Neural cell (in vitro differentiated cells): Measurements from ENCODE around the gene FAM227A. TPM values are rescaled to one million over a fixed set of nuclear protein-coding genes. Genes with fewer than 3 reads are reported as not detected.

Source experiments
- H2AFZ ChIP-seq: fragments of 200-600, 300-800 bp; sonication (generic), shearing (Covaris generic); 2 replicates; pipeline ENCODE4 v1.6.0; 2014; ENCODE audit warnings: low read depth, mild to moderate bottlenecking, antibody characterized with exemption, low read length, moderate library complexity
- H3F3A ChIP-seq: fragments of 200-600 bp; shearing (Covaris generic); 2 replicates; pipeline ENCODE4 v1.6.1; 2016; ENCODE audit warnings: mild to moderate bottlenecking, moderate library complexity, mixed read lengths, antibody characterized with exemption, low read length; ENCODE audit not compliant: insufficient read depth, poor library complexity, severe bottlenecking
- H3K27ac ChIP-seq: fragments of 200-600, 300-800 bp; sonication (generic), shearing (Covaris generic); 2 replicates; pipeline ENCODE4 v1.5.1; 2014; ENCODE audit warnings: mild to moderate bottlenecking, low read length, moderate library complexity
- H3K27me3 ChIP-seq: fragments of 300-800, 200-600 bp; sonication (generic), shearing (Covaris generic); 2 replicates; pipeline ENCODE4 v1.6.0; 2014; ENCODE audit warnings: mild to moderate bottlenecking, low read depth, low read length, moderate library complexity; ENCODE audit not compliant: insufficient read depth
- H3K36me3 ChIP-seq: fragments of 300-800, 200-600 bp; sonication (generic), shearing (Covaris generic); 2 replicates; pipeline ENCODE4 v1.5.1; 2014; ENCODE audit warnings: mild to moderate bottlenecking, antibody characterized with exemption, low read length, moderate library complexity; ENCODE audit not compliant: insufficient read depth
- H3K4me2 ChIP-seq: fragments of 300-800, 200-600 bp; sonication (generic), shearing (Covaris generic); 2 replicates; pipeline ENCODE4 v1.6.0; 2014; ENCODE audit warnings: mild to moderate bottlenecking, low read length
- H3K4me3 ChIP-seq: fragments of 300-800, 200-600 bp; sonication (generic), shearing (Covaris generic); 2 replicates; pipeline ENCODE4 v1.5.1; 2014; ENCODE audit warnings: mild to moderate bottlenecking, low read length, moderate library complexity
- H3K79me2 ChIP-seq: fragments of 200-600 bp; shearing (Covaris generic); replicated peaks from 2 replicates; pipeline ENCODE4 v1.6.0; 2014; ENCODE audit warnings: mild to moderate bottlenecking, low read length, moderate library complexity; ENCODE audit not compliant: insufficient read depth
- H3K9ac ChIP-seq: fragments of 300-800, 200-600 bp; sonication (generic), shearing (Covaris generic); 2 replicates; pipeline ENCODE4 v1.6.1; 2016; ENCODE audit warnings: mild to moderate bottlenecking, low read length, mixed read lengths
- H3K9me2 ChIP-seq: fragments of 200-600 bp; shearing (Covaris generic); 2 replicates; pipeline ENCODE4 v1.6.1; 2016; ENCODE audit warnings: mild to moderate bottlenecking, low read length, mixed read lengths; ENCODE audit not compliant: insufficient read depth
- H3K9me3 ChIP-seq: fragments of 200-600, 300-800 bp; sonication (generic), shearing (Covaris generic); 2 replicates; pipeline ENCODE4 v1.6.1; 2016; ENCODE audit warnings: mild to moderate bottlenecking, mixed run types, low read length, moderate library complexity, mixed read lengths
- H4K20me1 ChIP-seq: fragments of 200-600 bp; shearing (Covaris generic); 2 replicates; pipeline ENCODE4 v1.6.1; 2016; ENCODE audit warnings: mild to moderate bottlenecking, mixed run types; ENCODE audit not compliant: insufficient read depth
- EP300 ChIP-seq: fragments of 450-650 bp; conservative IDR thresholded peaks from 2 replicates; pipeline ENCODE4 v1.6.1; 2014; ENCODE audit warnings: antibody characterized with exemption, mild to moderate bottlenecking, moderate library complexity; ENCODE audit not compliant: poor library complexity, severe bottlenecking
- EZH2 ChIP-seq: fragments of 200-600, 300-800 bp; shearing (Covaris generic), sonication (generic); IDR thresholded peaks from 2 replicates; pipeline ENCODE4 v1.6.1; 2014; ENCODE audit warnings: antibody characterized with exemption, low read length, borderline replicate concordance, mild to moderate bottlenecking; ENCODE audit not compliant: insufficient read depth, poor library complexity, severe bottlenecking
- MXI1 ChIP-seq: fragments of 450-650 bp; conservative IDR thresholded peaks from 2 replicates; pipeline ENCODE4 v1.6.1; 2014; ENCODE audit warnings: antibody characterized with exemption, mild to moderate bottlenecking; ENCODE audit not compliant: poor library complexity, severe bottlenecking
- POLR2AphosphoS5 ChIP-seq: IDR thresholded peaks from 2 replicates; pipeline ENCODE4 v1.6.1; 2012
- RAD21 ChIP-seq: fragments of 450-650 bp; conservative IDR thresholded peaks from 2 replicates; pipeline ENCODE4 v1.6.1; 2014; ENCODE audit warnings: antibody characterized with exemption, mild to moderate bottlenecking, moderate library complexity
- SMC3 ChIP-seq: fragments of 450-650 bp; conservative IDR thresholded peaks from 2 replicates; pipeline ENCODE4 v1.6.1; 2014; ENCODE audit warnings: antibody characterized with exemption, mild to moderate bottlenecking, moderate library complexity; ENCODE audit not compliant: poor library complexity
- TAF1 ChIP-seq: IDR thresholded peaks from 2 replicates; pipeline ENCODE4 v1.6.1; 2012; ENCODE audit warnings: low read depth
- polyA plus RNA-seq: library from polyadenylated mRNA; depleted of rRNA; stranded (reverse); fragments of >200 nt; gene quantifications from 2 replicates; pipeline ENCODE4 v1.2.3, GENCODE V29; 2014
- TF ChIP-seq, protein P1 (sequence below): fragments of 450-650 bp; IDR thresholded peaks from 2 replicates; pipeline ENCODE4 v1.5.1; 2014; ENCODE audit warnings: antibody characterized with exemption, mild to moderate bottlenecking, moderate library complexity; ENCODE audit not compliant: poor library complexity, severe bottlenecking
- TF ChIP-seq, protein P2 (sequence below): IDR thresholded peaks from 2 replicates; pipeline ENCODE4 v1.6.1; 2012; ENCODE audit warnings: borderline replicate concordance

Gene FAM227A
- polyA plus RNA-seq, 1 donor from 2014 or later: 14.0 TPM

DNA sequence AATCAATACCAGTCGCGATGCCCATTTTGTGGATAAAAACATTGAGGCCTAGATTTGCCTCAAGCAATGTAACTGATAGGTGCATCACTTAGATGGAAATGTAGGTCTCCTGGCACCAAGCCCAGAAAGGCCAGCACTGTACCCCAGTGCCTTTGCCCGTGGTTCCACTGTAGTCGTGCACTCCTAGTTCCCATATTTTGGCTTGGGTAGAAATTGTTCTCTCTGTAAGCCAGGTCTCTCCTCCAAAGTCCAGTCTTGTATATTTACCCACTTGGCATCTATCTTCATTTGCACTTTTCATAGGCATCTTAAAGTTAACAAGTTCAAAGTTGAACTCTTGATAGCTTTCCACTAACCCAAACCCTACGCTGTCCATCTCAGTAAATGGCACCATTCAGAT, 44.6 kb downstream of the FAM227A start:
- Histone ChIP-seq H3K9me3 (no peaks in the 10 kb centered on the region), H3K4me3 (no peak overlapping the region), H3K9me2 (no peaks in the 10 kb centered on the region), H3F3A (no peaks in the 10 kb centered on the region), H3K4me2 (no peak overlapping the region), H3K9ac (no peak overlapping the region), H2AFZ (no peak overlapping the region), H3K27me3 (no peaks in the 10 kb centered on the region), H3K79me2 (no peaks in the 10 kb centered on the region), H3K36me3 (peaks cover 4% of the 10 kb centered on the region), H4K20me1 (no peaks in the 10 kb centered on the region), H3K27ac (no peak overlapping the region)
- no peak for TF ChIP-seq TAF1
- TF ChIP-seq, protein P1, sequence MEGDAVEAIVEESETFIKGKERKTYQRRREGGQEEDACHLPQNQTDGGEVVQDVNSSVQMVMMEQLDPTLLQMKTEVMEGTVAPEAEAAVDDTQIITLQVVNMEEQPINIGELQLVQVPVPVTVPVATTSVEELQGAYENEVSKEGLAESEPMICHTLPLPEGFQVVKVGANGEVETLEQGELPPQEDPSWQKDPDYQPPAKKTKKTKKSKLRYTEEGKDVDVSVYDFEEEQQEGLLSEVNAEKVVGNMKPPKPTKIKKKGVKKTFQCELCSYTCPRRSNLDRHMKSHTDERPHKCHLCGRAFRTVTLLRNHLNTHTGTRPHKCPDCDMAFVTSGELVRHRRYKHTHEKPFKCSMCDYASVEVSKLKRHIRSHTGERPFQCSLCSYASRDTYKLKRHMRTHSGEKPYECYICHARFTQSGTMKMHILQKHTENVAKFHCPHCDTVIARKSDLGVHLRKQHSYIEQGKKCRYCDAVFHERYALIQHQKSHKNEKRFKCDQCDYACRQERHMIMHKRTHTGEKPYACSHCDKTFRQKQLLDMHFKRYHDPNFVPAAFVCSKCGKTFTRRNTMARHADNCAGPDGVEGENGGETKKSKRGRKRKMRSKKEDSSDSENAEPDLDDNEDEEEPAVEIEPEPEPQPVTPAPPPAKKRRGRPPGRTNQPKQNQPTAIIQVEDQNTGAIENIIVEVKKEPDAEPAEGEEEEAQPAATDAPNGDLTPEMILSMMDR: no peak
- TF ChIP-seq, protein P2, sequence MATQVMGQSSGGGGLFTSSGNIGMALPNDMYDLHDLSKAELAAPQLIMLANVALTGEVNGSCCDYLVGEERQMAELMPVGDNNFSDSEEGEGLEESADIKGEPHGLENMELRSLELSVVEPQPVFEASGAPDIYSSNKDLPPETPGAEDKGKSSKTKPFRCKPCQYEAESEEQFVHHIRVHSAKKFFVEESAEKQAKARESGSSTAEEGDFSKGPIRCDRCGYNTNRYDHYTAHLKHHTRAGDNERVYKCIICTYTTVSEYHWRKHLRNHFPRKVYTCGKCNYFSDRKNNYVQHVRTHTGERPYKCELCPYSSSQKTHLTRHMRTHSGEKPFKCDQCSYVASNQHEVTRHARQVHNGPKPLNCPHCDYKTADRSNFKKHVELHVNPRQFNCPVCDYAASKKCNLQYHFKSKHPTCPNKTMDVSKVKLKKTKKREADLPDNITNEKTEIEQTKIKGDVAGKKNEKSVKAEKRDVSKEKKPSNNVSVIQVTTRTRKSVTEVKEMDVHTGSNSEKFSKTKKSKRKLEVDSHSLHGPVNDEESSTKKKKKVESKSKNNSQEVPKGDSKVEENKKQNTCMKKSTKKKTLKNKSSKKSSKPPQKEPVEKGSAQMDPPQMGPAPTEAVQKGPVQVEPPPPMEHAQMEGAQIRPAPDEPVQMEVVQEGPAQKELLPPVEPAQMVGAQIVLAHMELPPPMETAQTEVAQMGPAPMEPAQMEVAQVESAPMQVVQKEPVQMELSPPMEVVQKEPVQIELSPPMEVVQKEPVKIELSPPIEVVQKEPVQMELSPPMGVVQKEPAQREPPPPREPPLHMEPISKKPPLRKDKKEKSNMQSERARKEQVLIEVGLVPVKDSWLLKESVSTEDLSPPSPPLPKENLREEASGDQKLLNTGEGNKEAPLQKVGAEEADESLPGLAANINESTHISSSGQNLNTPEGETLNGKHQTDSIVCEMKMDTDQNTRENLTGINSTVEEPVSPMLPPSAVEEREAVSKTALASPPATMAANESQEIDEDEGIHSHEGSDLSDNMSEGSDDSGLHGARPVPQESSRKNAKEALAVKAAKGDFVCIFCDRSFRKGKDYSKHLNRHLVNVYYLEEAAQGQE: no peak
- TF ChIP-seq POLR2AphosphoS5: no peak
- no peak for TF ChIP-seq MXI1
- TF ChIP-seq EZH2: no peak
- no peak for TF ChIP-seq EP300

- no peaks in the 10 kb centered on the region for H3F3A ChIP-seq
- H3K36me3 ChIP-seq: peaks cover 4% of the 10 kb centered on the region
- H3K79me2 ChIP-seq: no peaks in the 10 kb centered on the region
- no peak overlapping the region for H3K9ac ChIP-seq
- H3K4me3 ChIP-seq: no peak overlapping the region
- H3K27ac ChIP-seq: no peak overlapping the region
- H2AFZ ChIP-seq: no peak overlapping the region
- no peaks in the 10 kb centered on the region for H3K9me2 ChIP-seq
- no peaks in the 10 kb centered on the region for H4K20me1 ChIP-seq
- no peak overlapping the region for H3K4me2 ChIP-seq
- H3K27me3 ChIP-seq: no peaks in the 10 kb centered on the region
- TF ChIP-seq EZH2 (no peak), EP300 (no peak), MXI1 (no peak), POLR2AphosphoS5 (no peak), SMC3 (no peak), RAD21 (no peak), TAF1 (no peak)
- TF ChIP-seq, protein P2: no peak
- TF ChIP-seq, protein P1: no peak
- no peaks in the 10 kb centered on the region for H3K9me3 ChIP-seq
These were observed 46.0 kb downstream of the FAM227A start for GRCh38 chr22:38610234-38610633.
